NCI-H2171 treated with DMSO at 0.1 percent for 48 hours (cell line): Measurements from ENCODE around the gene FAM210A.
"Not testable (repeated sequence)": the region's sequence is repeated elsewhere in the genome, so short reads cannot be mapped to it uniquely, and the experiment has no call there.

Experiments used
- DNase-seq: peaks from one replicate; lab custom pipeline; 2025; lab: John Stamatoyannopoulos, UW

Gene FAM210A, protein sequence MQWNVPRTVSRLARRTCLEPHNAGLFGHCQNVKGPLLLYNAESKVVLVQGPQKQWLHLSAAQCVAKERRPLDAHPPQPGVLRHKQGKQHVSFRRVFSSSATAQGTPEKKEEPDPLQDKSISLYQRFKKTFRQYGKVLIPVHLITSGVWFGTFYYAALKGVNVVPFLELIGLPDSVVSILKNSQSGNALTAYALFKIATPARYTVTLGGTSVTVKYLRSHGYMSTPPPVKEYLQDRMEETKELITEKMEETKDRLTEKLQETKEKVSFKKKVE

DNA sequence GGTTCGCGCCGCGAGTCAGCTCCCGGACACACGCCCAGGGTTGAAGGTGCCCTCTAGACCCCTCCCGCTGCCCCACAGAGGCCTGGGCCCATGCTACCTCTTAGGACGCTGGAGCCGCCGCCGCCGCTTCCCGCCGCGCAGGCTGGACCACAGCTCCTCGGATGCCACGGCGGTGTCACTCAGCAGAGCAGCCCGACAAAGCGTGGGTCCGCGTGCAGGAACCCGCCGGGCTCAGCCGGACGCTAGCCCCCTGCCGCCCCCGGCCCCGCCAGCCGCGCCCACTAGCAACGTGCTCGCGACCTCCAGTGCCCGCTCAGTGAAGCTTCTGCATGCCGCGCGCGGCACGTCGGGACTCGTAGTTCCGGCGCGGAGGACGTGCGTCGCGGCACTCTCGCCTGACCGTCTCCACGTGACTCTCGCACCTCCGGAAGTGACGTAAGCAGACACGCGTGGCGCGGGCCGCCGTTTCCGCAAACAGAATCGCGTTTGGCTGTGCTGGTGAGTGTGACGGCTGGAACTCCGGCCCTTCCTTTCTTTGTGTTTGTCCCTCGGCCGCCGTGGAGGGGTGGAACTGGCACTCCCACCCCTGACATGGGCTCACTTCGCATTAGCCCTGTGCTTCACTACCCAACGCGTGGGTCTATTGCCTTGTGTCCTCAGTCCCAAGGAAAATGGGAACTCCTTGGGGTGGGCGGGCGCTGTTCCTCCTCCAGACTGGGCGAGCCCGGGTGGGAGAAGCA lies at the start of gene FAM210A, which contains the start of gene RNMT:
Gene FAM210A, minus strand, starts transcription at position 327 of the 740 bp plus-strand sequence. CDS start 44,481 bp downstream, outside the sequence.
Gene RNMT, plus strand, starts transcription at position 442 of the 740 bp plus-strand sequence. CDS start 4,845 bp downstream, outside the sequence.
- DNase-seq, result peak; percentile 92

DNA sequence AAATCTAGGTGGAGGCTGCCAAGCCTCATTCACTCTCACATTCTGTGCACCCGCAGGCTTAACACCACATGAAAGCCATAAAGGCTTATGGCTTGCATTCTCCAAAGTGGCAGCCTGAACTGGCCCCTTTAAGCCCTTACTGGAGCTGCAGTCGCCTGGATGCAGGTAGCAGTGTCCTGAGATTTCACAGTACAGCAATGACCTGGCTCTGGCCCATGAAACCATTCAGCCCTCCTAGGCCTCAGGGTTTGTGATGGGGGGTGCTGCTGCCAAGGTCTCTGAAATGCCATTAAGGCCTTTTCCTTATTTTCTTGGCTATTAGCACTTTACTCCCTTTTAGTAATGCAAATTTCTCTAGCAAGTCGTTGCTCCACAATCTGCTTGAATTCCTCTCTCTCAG lies 48.7 kb upstream of the FAM210A start:
- DNase-seq, result no peak

DNA sequence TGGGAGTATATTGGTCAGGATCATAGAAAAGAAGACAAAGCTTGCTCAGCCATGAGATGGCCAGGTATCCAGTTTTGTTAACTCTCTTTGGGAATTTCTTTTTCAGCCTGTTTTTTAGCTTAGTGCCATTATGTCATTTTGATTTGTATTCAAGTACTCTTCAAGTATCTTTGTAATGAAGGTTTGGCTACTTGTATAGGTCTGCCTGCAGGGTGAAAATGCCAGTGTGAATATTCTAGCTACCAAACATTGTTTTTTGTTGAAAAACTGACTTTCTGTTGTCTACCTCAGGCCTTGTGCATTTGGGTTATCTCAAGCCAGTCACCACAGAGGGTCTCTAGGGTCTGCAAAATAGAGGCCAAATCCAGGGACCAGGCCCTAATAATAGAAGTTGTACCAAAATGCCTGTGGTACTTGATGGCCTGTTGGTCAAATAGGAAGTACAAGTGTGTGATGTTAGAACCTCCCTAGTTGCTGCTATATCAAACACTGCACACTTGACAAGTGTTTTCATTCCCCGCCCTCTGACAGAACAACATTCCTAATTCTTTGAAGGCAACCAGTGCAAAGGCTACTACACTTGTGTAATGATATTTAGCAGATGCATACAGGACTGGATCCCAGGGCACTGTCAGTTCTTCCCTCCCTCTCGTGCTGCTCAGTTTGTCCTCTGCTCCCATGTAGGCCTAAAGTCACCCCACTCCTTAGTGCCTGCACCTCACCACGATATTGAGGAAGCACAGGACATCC lies 36.5 kb upstream of the FAM210A start:
- DNase-seq, result no peak

DNA sequence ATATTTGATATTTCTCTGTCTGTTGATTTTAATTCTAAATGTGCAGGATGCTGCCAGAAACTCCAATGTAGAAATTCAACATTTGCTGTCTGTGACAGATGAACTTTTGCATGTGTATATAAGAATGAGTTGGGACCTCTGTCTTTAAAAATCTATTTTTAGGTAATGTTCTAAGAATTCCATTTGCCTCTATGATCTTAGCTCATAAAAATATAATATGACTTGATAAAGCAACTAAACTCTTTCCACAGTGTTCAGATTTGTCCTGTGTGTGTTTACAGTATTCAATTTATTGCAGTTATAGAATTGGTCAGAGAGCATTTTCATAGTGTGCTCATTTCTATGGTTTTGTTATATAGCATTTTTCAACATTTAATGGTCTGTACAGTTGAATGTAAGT lies 33.7 kb upstream of the FAM210A start:
- DNase-seq, result no peak

DNA sequence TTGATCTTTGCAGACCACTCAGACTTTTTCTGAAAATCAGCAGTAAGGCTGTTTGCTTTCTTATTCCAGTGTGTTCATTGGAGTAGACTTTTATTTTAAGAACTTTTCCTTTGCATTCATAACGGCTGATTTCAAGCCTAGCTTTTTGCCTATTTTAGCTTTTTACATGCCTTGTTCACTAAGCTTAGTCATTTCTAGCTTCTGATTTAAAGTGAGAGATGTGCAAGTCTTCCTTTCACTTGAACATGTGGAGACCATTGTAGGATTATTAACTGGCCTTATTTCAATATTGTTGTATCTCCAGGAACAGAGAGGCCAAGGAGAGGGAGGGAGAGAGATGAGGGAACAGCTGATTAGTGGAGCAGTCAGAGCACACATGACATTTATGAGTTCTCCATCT lies 32.3 kb upstream of the FAM210A start:
- no peak for DNase-seq

DNA sequence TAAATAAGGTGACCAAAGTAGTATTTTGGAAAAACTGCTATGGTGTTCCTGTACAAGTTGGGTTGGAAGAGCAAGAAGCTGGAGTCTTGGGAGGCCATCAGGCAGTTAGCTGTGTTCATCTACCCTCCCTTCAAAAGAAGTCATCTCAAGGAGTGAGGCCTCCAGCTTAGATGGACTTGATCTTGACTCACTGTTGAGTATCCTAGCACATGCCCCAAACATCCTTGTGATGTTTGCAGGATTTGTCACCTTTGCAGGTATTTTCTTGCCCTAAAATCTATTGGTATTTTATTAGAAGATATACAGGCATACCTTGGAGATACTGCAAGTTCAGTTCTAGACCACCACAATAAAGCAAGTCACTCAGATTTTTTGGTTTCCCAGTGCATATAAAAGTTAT lies 30.3 kb upstream of the FAM210A start:
- no peak for DNase-seq

DNA sequence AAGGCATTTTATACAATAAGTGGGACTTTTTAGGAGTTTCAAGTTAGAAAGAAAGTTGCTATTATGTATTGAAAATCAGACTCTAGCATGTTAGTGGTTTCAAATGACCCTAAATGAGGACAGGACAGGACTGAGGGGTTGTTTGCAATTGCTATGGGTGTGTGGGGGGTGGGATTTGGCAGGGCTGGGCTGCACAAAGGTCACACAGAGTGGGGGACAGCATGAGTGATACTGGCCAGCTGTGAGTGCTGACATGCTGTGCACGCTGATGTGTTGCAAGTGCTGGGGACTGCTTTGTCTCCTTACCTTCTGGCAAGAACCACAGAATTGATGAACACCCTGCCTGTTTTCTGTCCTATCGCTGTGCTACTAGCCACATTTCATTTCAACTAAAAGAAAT lies 29.9 kb upstream of the FAM210A start:
- no peak for DNase-seq

DNA sequence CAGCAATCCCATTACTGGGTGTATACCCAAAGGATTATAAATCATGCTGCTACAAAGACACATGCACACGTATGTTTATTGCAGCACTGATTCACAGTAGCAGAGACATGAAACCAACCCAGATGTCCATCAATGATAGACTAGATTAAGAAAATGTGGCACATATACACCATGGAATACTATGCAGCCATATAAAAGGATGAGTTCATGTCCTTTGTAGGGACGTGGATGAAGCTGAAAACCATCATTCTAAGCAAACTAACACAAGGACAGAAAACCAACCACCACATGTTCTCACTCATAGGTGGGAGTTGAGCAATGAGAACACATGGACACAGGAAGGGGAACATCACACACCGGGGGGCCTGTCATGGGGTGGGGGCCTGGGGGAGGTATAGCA lies 25.2 kb upstream of the FAM210A start:
- DNase-seq, result not testable (repeated sequence)

DNA sequence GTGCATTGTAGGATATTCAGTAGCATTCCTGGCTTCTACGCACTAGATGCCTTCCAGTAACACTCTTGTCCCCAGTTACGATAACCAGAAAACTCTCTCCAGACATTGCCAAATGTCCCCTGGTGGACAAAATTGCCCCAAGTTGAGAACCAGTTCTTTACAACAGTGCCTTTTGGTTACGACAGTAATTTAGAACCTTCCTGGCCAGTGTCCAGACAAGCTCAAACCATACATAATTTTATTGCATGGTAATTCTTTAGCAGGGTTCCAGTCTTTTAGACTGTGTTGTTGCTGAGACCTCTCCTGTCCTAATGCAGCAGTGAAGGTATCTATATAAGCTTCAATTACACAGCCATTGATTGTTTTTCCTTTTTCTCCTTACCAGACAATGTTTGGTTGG lies 20.3 kb upstream of the FAM210A start:
- no peak for DNase-seq

DNA sequence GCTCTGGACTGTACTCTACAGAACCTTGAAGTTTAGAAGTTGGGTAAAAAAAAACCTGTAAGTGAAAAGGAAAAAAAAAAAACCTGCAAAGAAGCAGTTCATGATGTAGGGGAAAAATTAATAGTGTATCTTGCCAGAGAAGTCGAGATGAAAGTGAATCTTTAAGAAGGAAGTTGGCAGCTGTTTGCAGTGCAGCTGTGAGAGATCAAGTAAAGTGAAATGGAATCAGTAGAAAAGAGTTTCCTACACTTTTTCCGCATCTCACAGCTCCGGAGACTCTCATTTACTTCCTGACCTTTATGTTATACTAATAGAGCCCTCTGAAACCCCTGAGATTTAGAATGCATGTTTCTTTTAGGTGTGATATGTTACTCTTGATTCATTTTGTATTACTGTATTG lies 19.3 kb upstream of the FAM210A start:
- DNase-seq, result no peak

DNA sequence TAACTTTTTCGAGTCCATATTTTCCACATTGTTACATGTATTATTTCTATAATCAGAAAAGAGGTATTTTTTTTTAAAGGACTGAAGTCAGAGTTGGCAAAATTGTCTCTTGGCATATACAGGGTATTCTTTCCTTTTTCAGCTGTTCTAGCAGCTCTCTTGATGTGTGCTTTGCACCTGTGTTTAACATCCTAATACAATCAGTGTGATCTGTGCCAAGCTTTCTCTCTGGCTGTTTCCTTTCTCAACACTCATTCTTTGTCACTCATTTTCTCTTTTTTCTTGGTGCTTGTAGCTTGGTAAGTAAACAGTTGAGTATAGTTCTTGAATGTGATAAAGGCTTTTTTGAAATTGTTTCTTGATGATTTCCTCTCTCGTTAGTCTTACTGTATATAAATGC lies 9.3 kb upstream of the FAM210A start:
- no peak for DNase-seq

DNA sequence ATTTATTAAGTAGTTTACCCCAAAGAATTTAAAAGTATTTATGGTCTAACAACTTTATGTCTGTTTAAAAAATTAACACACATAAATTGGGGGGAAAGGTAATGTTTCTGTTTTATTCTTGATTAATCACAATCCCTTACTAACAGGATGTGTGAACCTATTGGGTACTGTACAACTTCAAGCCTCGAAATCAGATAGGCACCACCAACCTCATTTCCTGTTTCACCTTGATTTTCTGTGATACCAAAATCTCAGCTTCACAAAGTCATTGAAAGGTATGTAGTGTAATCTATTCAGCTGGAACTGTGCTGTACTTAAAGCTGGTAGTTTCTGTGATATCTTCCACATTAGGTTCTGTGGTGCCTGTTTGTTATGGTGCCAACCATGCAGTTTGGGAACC lies 4.1 kb upstream of the FAM210A start:
- no peak for DNase-seq

DNA sequence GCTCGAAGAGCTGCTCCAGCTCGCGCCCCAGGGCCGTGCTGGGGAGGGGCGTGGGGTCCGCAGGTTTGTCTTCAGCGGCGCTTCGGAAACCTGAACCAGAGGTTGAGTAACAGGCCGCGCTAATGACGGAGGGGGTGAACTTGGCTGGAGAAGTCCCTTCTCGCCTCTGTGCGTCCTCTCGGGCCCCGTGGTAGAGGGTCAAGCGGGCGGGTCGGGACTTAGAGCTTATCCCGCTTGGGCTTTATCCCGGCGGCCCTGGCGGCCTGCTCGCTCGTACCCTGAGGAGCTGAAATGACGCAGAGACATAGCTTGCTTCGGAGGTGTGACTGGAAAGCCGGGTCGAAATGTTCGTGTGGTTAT lies 594 bp upstream of the FAM210A start:
- peak; percentile 19 for DNase-seq

DNA sequence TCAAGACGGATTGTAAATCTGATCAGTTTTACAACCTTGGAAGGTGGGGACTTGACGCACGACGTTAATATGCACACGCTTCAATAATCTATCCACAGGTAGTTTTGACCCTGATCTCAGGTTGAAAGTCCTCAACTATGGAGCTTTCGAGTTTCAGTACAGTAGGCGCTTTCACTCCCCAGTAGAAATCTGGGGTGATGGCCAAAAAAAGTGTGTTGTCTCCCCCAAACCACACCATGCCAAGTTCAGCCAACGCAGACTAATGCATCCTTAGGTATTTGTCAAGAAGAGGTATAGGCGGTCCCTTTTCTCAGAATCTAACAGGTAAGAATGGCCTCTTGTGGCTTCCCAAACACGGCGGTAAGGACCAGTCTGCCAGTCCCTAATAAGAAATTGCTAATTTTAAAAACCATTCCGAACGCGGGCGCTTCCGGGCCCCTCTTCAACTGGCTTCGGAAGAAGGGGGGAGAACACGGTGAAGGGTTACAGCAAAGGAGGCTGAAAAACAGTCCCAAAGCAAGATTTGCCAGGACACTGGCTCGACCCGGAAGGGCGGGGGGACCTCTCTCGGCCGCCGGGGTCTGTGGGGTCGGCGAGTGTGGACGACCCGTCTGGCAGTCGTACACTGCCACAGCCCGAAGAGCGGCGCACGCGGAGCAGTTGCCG lies 659 bp downstream of the FAM210A start:
- no peak for DNase-seq

DNA sequence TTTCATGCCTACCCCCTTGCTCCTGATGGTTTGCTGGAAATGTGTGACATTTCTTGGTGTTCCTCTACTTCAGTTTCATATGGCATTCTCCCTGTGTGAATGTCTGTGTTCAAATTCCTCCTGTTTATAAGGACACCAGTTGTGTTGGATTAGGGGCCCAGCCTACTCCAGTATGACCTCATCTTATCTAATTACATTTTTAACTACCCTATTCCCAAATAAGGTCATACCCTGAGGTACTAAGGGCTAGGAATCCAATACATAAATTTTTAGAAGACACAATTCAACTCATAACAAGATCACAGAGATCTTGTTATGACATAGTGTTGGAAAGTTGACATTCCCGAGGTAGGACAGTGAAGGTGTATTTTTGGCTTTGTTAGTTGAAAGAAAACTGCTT lies 5.5 kb downstream of the FAM210A start:
- no peak for DNase-seq

DNA sequence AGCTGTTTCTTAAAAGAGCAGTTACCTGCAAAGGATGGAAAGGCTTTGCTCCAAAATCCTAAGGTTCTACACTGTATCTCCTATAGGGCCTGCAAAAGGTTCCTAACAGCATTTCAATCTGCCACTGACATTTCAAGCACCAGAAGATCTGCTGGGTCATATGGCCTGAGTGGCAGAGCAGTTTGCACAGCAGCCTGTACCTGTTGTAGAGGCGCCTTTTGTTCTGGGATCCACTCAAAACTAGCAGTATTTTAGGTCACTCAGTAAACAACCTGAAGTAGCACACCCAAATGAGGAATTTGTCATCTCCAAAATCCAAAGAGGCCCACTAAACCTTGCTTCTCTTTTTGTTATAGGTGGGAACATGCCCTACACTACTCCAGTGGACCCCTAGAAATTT lies 6.2 kb downstream of the FAM210A start:
- DNase-seq, result no peak

DNA sequence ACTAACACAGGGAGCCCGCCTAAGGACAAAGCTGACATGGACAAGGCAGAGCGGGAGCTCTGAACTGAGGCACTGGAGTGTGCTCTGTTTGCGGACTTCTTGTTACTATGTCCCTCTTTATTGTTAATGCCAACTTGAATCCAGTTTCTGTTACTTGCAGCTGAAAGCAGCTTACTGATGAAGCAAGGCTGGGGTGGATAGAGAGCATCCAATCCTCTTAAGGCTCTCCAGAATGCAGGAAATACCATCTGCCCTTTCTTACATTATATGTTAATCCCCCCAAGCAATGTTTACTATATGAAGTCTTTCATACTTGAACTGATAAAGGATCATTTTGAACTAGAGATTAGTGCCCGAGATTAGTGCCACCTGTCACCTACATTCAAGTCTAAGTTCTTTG lies 9.4 kb downstream of the FAM210A start:
- DNase-seq, result no peak

DNA sequence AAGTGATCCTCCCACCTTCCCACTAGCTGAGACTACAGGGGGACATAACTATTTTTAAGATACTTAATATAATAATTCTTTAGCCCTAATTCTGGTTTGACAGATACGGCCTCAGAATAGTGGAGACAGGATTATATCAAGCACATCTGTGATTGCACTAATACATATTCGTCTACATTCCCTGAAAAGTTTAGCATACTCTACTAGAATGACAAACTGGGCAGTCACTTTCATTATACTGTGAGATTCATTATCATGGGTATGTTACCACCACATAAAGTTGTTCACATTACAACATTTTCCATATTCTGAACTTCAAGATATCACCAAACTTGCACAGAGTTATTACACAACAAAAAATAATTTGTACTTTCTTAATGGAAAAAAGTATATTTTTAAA lies 11.0 kb downstream of the FAM210A start:
- DNase-seq, result no peak

DNA sequence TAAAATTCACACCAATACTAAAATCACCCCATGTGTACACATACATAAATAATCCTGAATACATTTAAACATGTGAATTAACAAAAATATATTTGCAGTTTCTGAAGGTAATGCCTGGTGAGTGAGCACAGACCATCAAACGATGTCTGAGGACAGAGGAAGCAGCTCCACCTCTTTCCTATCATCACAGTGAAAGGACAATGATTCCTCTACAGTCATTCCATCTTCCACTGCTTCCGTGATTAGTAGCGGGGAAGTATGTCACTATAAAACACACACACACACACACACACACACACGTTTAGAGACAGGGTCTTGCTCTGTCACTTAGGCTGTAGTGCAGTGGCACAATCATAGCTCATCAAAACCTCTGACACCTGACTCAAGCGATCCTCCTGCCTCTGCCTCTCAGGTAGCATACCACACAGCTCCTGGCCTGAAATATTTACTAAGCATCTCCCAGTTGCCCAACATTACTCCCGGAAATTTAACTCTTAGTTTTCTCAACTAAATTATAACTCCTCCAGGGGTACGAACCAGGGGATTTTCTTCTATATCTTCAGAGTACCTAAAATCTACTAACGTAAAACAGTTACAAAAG lies 12.8 kb downstream of the FAM210A start:
- DNase-seq, result no peak

DNA sequence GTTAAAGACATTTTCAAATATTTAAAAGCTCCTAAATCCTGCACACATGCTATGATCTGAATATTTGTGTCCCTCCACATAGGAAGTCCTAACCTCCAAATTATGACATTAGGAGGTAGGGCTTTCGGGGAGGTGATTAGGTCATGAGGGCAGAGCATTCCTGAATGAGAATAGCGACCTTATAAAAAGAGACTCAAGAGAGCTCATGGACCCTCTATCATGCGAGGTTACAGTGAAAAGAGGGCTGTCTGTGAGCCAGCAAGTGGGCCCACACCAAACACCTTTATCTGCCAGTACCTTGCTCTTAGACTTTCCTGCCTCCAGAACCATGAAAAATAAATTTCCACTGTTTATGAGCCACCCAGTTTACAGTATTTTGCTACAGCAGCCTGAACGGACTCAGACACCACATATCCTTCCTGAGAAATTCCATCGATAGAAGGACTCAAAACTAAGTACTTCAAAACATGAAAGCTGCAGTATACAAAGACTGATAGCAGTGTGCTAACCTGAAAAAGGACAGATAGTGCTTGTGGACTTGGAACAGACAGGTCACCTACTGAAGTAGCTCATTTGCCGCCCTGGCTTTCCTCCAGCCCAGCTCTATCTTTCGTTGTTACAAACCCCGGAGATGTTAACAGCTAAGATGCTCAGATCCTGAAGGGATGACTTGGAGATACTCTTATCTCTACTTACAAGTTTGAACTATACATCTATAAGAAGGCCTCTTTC lies 13.8 kb downstream of the FAM210A start:
- DNase-seq, result no peak

DNA sequence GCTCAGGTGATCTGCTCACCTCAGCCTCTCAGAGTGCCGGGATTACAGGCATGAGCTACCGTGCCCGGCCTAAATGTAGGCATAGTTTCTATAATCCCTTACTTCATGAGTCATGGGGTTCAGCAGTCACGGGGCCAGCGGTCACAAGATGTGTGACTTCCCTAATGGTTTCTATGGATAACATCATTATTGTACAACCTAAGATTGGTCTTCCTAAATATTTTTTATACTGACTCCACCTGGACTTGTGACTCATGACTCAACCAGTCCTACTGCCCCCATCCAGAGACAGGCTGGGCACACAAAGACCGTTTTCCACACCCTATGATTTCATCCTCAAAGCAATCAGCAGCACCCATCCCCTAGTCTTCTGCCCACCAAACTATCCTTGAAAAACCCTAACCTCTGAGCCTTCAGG lies 15.9 kb downstream of the FAM210A start:
- DNase-seq, result no peak
